Mucosa of stomach (tissue), 1 donor: ENCODE results near the gene RBMX2.
"Not testable (repeated sequence)": the region's sequence is repeated elsewhere in the genome, so short reads cannot be mapped to it uniquely, and the experiment has no call there.

Source experiments
- H3K27me3 ChIP-seq: one replicate; pipeline ENCODE4 v1.7.0; 2013; ENCODE audit warnings: mild to moderate bottlenecking, low read length; ENCODE audit not compliant: control insufficient read depth, insufficient read depth
- H3K36me3 ChIP-seq: one replicate; pipeline ENCODE4 v1.7.0; 2013; ENCODE audit warnings: low read length; ENCODE audit not compliant: control insufficient read depth, insufficient read depth
- H3K4me1 ChIP-seq: one replicate; pipeline ENCODE4 v1.7.0; 2013; ENCODE audit warnings: mild to moderate bottlenecking, low read length; ENCODE audit not compliant: control insufficient read depth, insufficient read depth
- H3K4me3 ChIP-seq: one replicate; pipeline ENCODE4 v1.7.0; 2013; ENCODE audit warnings: low read length
- H3K9ac ChIP-seq: one replicate; pipeline ENCODE4 v1.7.0; 2013; ENCODE audit warnings: mild to moderate bottlenecking, low read length, moderate library complexity
- H3K9me3 ChIP-seq: one replicate; pipeline ENCODE4 v1.7.0; 2013; ENCODE audit warnings: mild to moderate bottlenecking, low read length, moderate library complexity; ENCODE audit not compliant: control insufficient read depth
- donor health status: Pancreatic carcinoma.

Gene RBMX2

DNA sequence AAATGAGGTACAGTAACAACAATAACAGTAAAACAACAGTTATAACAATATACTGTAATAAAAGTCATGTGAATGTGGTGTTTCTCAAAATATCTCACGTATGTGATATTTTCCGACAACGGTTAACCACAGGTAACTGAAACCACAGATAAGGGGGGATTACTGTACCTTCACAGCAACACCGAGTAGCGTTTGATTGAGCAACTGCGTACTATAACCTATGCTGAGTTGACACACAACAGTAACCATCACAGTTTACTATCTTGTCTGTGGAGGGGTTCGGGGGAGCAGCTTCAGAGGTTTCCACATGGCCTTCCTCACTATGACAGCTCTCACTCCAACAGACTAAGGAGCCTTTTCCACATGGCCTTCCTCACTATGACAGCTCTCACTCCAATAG is 13.4 kb downstream of the RBMX2 start:
- Histone ChIP-seq H3K36me3 (no peaks in the 10 kb centered on the region), H3K27me3 (no peaks in the 10 kb centered on the region), H3K4me1 (no peaks in the 10 kb centered on the region), H3K4me3 (no peak overlapping the region), H3K9ac (no peak overlapping the region), H3K9me3 (no peaks in the 10 kb centered on the region)

GRCh38 chrX:130416785-130417184 is 15.0 kb downstream of the RBMX2 start:
- H3K9ac ChIP-seq, result no peak overlapping the region
- H3K4me1 ChIP-seq, result no peaks in the 10 kb centered on the region
- no peak overlapping the region for H3K4me3 ChIP-seq
- H3K9me3 ChIP-seq, result no peaks in the 10 kb centered on the region
- H3K27me3 ChIP-seq, result no peaks in the 10 kb centered on the region
- H3K36me3 ChIP-seq, result no peaks in the 10 kb centered on the region

DNA sequence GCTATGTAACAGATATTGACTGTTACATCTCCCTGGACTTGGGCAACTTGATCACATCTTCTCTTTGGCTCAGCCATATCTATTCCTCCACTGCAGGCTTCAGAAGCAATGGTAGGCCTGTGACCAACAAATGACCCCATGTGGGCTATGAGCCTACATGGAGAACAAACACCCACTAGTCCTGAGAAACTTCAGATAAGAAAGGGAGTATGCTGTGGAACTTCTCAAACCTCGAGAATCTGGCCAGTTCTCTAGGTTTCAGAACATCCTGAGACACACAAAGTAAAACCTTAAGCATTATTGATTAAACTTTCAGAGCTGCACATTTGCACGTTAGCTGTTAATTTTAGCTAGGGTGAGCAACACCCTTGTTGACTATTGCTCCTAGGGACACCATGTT is 16.3 kb downstream of the RBMX2 start:
- H3K4me1 ChIP-seq, result no peaks in the 10 kb centered on the region
- H3K36me3 ChIP-seq, result no peaks in the 10 kb centered on the region
- no peaks in the 10 kb centered on the region for H3K9me3 ChIP-seq
- H3K4me3 ChIP-seq, result no peak overlapping the region
- no peaks in the 10 kb centered on the region for H3K27me3 ChIP-seq
- H3K9ac ChIP-seq, result no peak overlapping the region

- H3K9me3 ChIP-seq, result no peaks in the 10 kb centered on the region
- no peaks in the 10 kb centered on the region for H3K36me3 ChIP-seq
- H3K27me3 ChIP-seq, result no peaks in the 10 kb centered on the region
- no peak overlapping the region for H3K4me3 ChIP-seq
- H3K9ac ChIP-seq, result no peak overlapping the region
- H3K4me1 ChIP-seq, result no peaks in the 10 kb centered on the region
Observed at GRCh38 chrX:130418740-130419139, 17.0 kb downstream of the RBMX2 start.

- H3K4me3 ChIP-seq, result no peak overlapping the region
- H3K9ac ChIP-seq, result no peak overlapping the region
- H3K27me3 ChIP-seq, result no peaks in the 10 kb centered on the region
- no peaks in the 10 kb centered on the region for H3K4me1 ChIP-seq
- no peaks in the 10 kb centered on the region for H3K9me3 ChIP-seq
- no peaks in the 10 kb centered on the region for H3K36me3 ChIP-seq
Observed at GRCh38 chrX:130419263-130419662, 17.5 kb downstream of the RBMX2 start.

DNA sequence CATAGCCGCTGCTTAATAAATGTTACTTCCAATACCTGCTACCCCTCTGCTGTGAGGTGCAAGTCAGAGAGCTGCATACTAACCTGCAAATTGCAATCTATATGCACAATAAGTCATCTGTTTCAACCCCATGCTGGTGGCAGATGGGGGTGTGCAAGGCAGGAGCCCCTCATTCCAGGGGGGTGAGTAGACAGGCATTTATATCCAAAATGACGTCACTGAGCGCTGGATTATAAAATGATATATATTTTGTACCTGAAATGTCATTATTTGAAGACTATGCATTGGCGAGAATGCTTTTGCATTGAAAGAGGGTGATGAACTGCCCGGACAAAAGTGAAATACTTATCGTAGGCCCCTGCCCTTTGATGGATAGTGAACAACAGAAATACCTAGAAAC is 24.7 kb downstream of the RBMX2 start:
- Histone ChIP-seq H3K9me3 (no peaks in the 10 kb centered on the region), H3K36me3 (no peaks in the 10 kb centered on the region), H3K4me3 (no peak overlapping the region), H3K4me1 (no peaks in the 10 kb centered on the region), H3K27me3 (no peaks in the 10 kb centered on the region), H3K9ac (no peak overlapping the region)

GRCh38 chrX:130429236-130429635 is 27.4 kb downstream of the RBMX2 start:
- not testable (repeated sequence) for H3K9me3 ChIP-seq, H3K4me1 ChIP-seq, H3K9ac ChIP-seq, H3K4me3 ChIP-seq, H3K27me3 ChIP-seq, H3K36me3 ChIP-seq

DNA sequence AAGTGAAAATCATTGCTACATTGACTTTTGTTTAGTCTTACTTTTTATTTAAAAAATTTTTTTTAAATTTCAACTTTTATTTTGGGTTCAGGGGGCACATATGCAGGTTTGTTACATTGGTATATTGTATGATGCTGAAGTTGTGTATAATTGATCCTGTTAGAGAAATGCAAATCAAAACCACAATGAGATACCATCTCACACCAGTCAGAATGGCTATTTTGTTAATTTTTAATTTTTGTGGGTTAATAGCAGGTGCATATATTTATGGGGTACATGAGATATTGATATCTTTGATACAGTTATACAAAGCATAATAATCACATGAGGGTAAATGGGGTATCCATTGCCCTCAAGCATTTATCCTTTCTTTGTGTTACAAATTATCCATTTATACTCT is 34.1 kb downstream of the RBMX2 start:
- no peaks in the 10 kb centered on the region for H3K9me3 ChIP-seq
- H3K4me3 ChIP-seq, result no peak overlapping the region
- H3K36me3 ChIP-seq, result no peaks in the 10 kb centered on the region
- no peaks in the 10 kb centered on the region for H3K4me1 ChIP-seq
- H3K27me3 ChIP-seq, result no peaks in the 10 kb centered on the region
- H3K9ac ChIP-seq, result no peak overlapping the region

GRCh38 chrX:130437996-130438395 is 36.2 kb downstream of the RBMX2 start:
- not testable (repeated sequence) for H3K9ac ChIP-seq, H3K27me3 ChIP-seq, H3K9me3 ChIP-seq, H3K4me1 ChIP-seq, H3K36me3 ChIP-seq, H3K4me3 ChIP-seq

DNA sequence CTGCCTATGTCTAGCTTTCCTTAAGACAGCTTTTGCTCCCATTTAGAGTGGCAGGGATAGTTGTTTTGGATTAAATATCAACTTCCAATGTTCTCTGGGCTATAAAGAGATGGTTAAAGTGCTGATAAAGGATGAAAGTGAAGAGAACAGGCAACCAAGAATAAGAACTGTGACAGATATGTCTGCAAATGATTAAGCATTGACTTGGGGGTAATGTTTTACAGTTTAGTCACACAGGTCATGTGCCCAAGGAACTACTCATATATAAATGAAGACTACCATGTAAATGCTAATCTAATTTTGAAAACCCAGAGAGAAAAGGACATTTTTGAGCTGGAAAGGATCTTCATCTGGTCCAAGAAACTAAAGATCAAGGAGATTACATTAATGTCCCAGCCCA is 42.1 kb downstream of the RBMX2 start:
- no peak overlapping the region for H3K4me3 ChIP-seq
- H3K9me3 ChIP-seq, result no peaks in the 10 kb centered on the region
- H3K36me3 ChIP-seq, result no peaks in the 10 kb centered on the region
- no peak overlapping the region for H3K9ac ChIP-seq
- no peaks in the 10 kb centered on the region for H3K4me1 ChIP-seq
- no peaks in the 10 kb centered on the region for H3K27me3 ChIP-seq

GRCh38 chrX:130444641-130445336 is 43.0 kb downstream of the RBMX2 start:
- Histone ChIP-seq H3K4me1 (no peaks in the 10 kb centered on the region), H3K4me3 (no peak overlapping the region), H3K9ac (no peak overlapping the region), H3K36me3 (no peaks in the 10 kb centered on the region), H3K27me3 (no peaks in the 10 kb centered on the region), H3K9me3 (no peaks in the 10 kb centered on the region)

GRCh38 chrX:130446974-130447373 is 45.2 kb downstream of the RBMX2 start:
- H3K4me3 ChIP-seq, result no peak overlapping the region
- no peaks in the 10 kb centered on the region for H3K36me3 ChIP-seq
- no peaks in the 10 kb centered on the region for H3K27me3 ChIP-seq
- H3K9me3 ChIP-seq, result no peaks in the 10 kb centered on the region
- no peaks in the 10 kb centered on the region for H3K4me1 ChIP-seq
- H3K9ac ChIP-seq, result no peak overlapping the region
